ENCODE results near the gene ELOVL6. TPM values are rescaled to one million over a fixed set of nuclear protein-coding genes. Genes with fewer than 3 reads are reported as not detected.

Gene ELOVL6
- total RNA-seq, 2 experiments from 2014 or later: 1.6 to 2.9 TPM

DNA sequence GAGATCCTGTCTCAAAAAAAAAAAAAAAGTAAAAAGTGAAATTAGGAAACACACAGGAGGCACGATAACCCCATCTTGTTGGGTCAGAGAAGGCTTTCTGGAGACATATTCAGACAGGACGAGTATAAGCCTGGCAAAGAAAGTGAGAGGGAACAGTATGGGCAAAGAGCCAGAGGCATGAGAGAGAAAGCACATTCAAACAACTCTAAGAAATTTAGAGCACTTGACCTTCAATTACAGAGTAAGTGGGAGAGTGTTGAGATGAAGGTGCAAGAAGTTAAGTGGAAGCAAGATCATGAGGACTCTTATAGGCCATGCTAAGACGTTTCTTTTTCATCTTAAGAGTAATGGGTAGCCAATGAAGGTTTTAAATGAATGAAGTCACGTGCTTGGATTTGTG is 70.4 kb downstream of the ELOVL6 start:
- H3K27ac Mint-ChIP-seq: no peak overlapping the region
- no peaks in the 10 kb centered on the region for H3K36me3 Mint-ChIP-seq (ENCODE audit: low read depth)

DNA sequence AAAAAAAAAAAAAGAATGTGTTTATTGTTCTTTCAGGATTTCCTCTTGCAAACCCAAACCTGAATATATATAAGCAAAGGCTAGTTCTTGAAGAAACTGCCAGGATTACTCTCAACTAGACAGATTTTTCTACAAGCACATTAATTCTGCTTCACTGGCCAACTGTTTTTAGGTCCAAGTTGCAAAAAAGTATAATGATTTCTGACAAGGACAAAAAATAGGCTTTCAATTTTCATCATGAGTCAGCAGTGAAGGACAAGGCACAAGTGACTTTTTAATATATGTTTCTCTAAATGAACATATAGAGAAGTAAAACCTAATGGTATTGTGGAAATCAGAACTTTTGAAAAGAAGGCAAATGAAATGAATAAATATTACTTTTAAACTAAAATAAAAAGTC is 73.7 kb downstream of the ELOVL6 start:
- no peak for ATAC-seq (ENCODE audit: poor library complexity)
- no peaks in the 10 kb centered on the region for H3K9me3 ChIP-seq (ENCODE audit: control insufficient read depth in 1 of 2, insufficient read depth in 1 of 2, low read length in 2 of 2)
- Mint-ChIP-seq H3K27me3 (no peaks in the 10 kb centered on the region), H3K4me1 (ENCODE audit: low read depth) (peaks cover 4% of the 10 kb centered on the region), H3K9me3 (no peaks in the 10 kb centered on the region), H3K4me3 (no peak overlapping the region), H3K27ac (no peak overlapping the region), H3K36me3 (ENCODE audit: low read depth) (no peaks in the 10 kb centered on the region)
- no peak for TF ChIP-seq CTCF (IDR thresholded peaks at IDR 0.05)
- ChIA-PET CTCF (no interaction called here), POLR2A (no interaction called here)
- no peaks in the 10 kb centered on the region for H3K36me3 ChIP-seq (ENCODE audit: insufficient read depth, low read length)
- H3K4me3 ChIP-seq (ENCODE audit: low read length): no peak overlapping the region
- H3K27ac ChIP-seq (ENCODE audit: low read depth in 1 of 2, low read length in 2 of 2): no peak overlapping the region
- no peak for DNase-seq
- no peaks in the 10 kb centered on the region for H3K27me3 ChIP-seq (ENCODE audit: control insufficient read depth in 1 of 2, insufficient read depth in 2 of 2, low read length in 2 of 2)
- H3K4me1 ChIP-seq (ENCODE audit: insufficient read depth, low read length): no peaks in the 10 kb centered on the region
- intact Hi-C loops (cut with DNase I, micrococcal nuclease): no loop called here

More for the DNA sequence above, 70.4 kb downstream of the ELOVL6 start:
- ChIA-PET CTCF (no interaction called here), POLR2A (no interaction called here)
- no peaks in the 10 kb centered on the region for H3K27me3 ChIP-seq (ENCODE audit: control insufficient read depth in 1 of 2, insufficient read depth in 2 of 2, low read length in 2 of 2)
- Mint-ChIP-seq H3K27me3 (no peaks in the 10 kb centered on the region), H3K4me3 (no peak overlapping the region), H3K9me3 (no peaks in the 10 kb centered on the region), H3K4me1 (ENCODE audit: low read depth) (no peaks in the 10 kb centered on the region)
- ATAC-seq (ENCODE audit: poor library complexity) (no peak), DNase-seq (no peak)
- H3K27ac ChIP-seq (ENCODE audit: low read depth in 1 of 2, low read length in 2 of 2): no peak overlapping the region
- no peak for TF ChIP-seq CTCF (IDR thresholded peaks at IDR 0.05)
- no peaks in the 10 kb centered on the region for H3K36me3 ChIP-seq (ENCODE audit: insufficient read depth, low read length)
- H3K9me3 ChIP-seq (ENCODE audit: control insufficient read depth in 1 of 2, insufficient read depth in 1 of 2, low read length in 2 of 2): no peaks in the 10 kb centered on the region
- H3K4me3 ChIP-seq (ENCODE audit: low read length): no peak overlapping the region
- intact Hi-C loops (cut with DNase I, micrococcal nuclease): no loop called here
- H3K4me1 ChIP-seq (ENCODE audit: insufficient read depth, low read length): no peaks in the 10 kb centered on the region

- Histone ChIP-seq H3K4me1 (ENCODE audit: insufficient read depth, low read length) (no peaks in the 10 kb centered on the region), H3K27me3 (ENCODE audit: control insufficient read depth in 1 of 2, insufficient read depth in 2 of 2, low read length in 2 of 2) (no peaks in the 10 kb centered on the region), H3K27ac (ENCODE audit: low read depth in 1 of 2, low read length in 2 of 2) (no peak overlapping the region), H3K9me3 (ENCODE audit: control insufficient read depth in 1 of 2, insufficient read depth in 1 of 2, low read length in 2 of 2) (no peaks in the 10 kb centered on the region), H3K36me3 (ENCODE audit: insufficient read depth, low read length) (no peaks in the 10 kb centered on the region), H3K4me3 (ENCODE audit: low read length) (no peak overlapping the region)
- TF ChIP-seq CTCF (IDR thresholded peaks at IDR 0.05): no peak
- no peak overlapping the region for H3K4me3 Mint-ChIP-seq
- no peak for DNase-seq
- CTCF ChIA-PET: no interaction called here
- ATAC-seq (ENCODE audit: poor library complexity): no peak
- POLR2A ChIA-PET: no interaction called here
- H3K9me3 Mint-ChIP-seq: no peaks in the 10 kb centered on the region
- no peaks in the 10 kb centered on the region for H3K36me3 Mint-ChIP-seq (ENCODE audit: low read depth)
- peaks cover 8% of the 10 kb centered on the region for H3K4me1 Mint-ChIP-seq (ENCODE audit: low read depth)
- no peaks in the 10 kb centered on the region for H3K27me3 Mint-ChIP-seq
- no peak overlapping the region for H3K27ac Mint-ChIP-seq
- intact Hi-C loops (cut with DNase I, micrococcal nuclease): no loop called here
Measured at GRCh38 chr4:110122201-110122600, 76.2 kb downstream of the ELOVL6 start.
